CD4-positive, alpha-beta memory T cell (primary cell): ENCODE measurements around the gene GPR173. TPM values are rescaled to one million over a fixed set of nuclear protein-coding genes. Genes with fewer than 3 reads are reported as not detected.

Experiments
- CTCF ChIA-PET: fragments of 350-600 bp; sonication (Branson Sonifier 250); formaldehyde crosslinking; loops from one replicate; lab custom pipeline; 2021; ENCODE audit warnings: inconsistent platforms; ENCODE audit not compliant: partially characterized antibody; lab: Charles Lee
- POLR2A ChIA-PET: fragments of 350-600 bp; sonication (Branson Sonifier 250); formaldehyde crosslinking; loops from one replicate; lab custom pipeline; 2021; ENCODE audit not compliant: partially characterized antibody; lab: Charles Lee
- DNase-seq, 5 donors: peaks; one replicate each; pipeline versions ENCODE4 v3.0.0 to v3.0.0-alpha.2; 2020 to 2022; ENCODE audit warnings: mixed read lengths in 1 of 5
- H3K27ac ChIP-seq: one replicate; pipeline ENCODE4 v1.7.0; 2013; ENCODE audit warnings: low read depth, low read length
- H3K27me3 ChIP-seq: 2 replicates; pipeline ENCODE4 v1.7.0; 2013; ENCODE audit warnings: mild to moderate bottlenecking, low read length, moderate library complexity; ENCODE audit not compliant: insufficient read depth
- H3K36me3 ChIP-seq: 2 replicates; pipeline ENCODE4 v1.7.0; 2013; ENCODE audit warnings: mild to moderate bottlenecking, low read length, moderate library complexity; ENCODE audit not compliant: insufficient read depth
- H3K4me1 ChIP-seq: 2 replicates; pipeline ENCODE4 v1.7.0; 2013; ENCODE audit warnings: mild to moderate bottlenecking, low read length, moderate library complexity; ENCODE audit not compliant: insufficient read depth
- H3K4me3 ChIP-seq, 2 donors: one replicate each; pipeline ENCODE4 v1.7.0; 2013; ENCODE audit warnings: low read length in 2 of 2, mild to moderate bottlenecking in 1 of 2
- H3K9me3 ChIP-seq, 2 donors: one replicate each; pipeline ENCODE4 v1.7.0; 2013; ENCODE audit warnings: low read length in 2 of 2, control low read depth in 1 of 2; ENCODE audit not compliant: control insufficient read depth in 1 of 2
- H3K27ac Mint-ChIP-seq, 7 donors: one replicate each; pipeline ENCODE4 v1.8.0; 2020 to 2021; ENCODE audit warnings: mixed read lengths in 7 of 7, mild to moderate bottlenecking in 6 of 7, inconsistent platforms in 3 of 7, moderate library complexity in 3 of 7
- H3K27me3 Mint-ChIP-seq, 2 donors: one replicate each; pipeline ENCODE4 v1.8.0; 2020 to 2021; ENCODE audit warnings: mixed read lengths in 2 of 2
- H3K36me3 Mint-ChIP-seq, 2 donors: one replicate each; pipeline ENCODE4 v1.8.0; 2020 to 2021; ENCODE audit warnings: mixed read lengths in 2 of 2, inconsistent platforms in 1 of 2, mild to moderate bottlenecking in 1 of 2
- H3K4me1 Mint-ChIP-seq, 4 donors: one replicate each; pipeline ENCODE4 v1.8.0; 2020 to 2021; ENCODE audit warnings: mixed read lengths in 4 of 4, mild to moderate bottlenecking in 1 of 4
- H3K4me3 Mint-ChIP-seq, 8 donors: one replicate each; pipeline ENCODE4 v1.8.0; 2020 to 2021; ENCODE audit warnings: mixed read lengths in 8 of 8, mild to moderate bottlenecking in 7 of 8, moderate library complexity in 6 of 8, inconsistent platforms in 3 of 8
- H3K9me3 Mint-ChIP-seq, 8 donors: one replicate each; pipeline ENCODE4 v1.8.0; 2020 to 2021; ENCODE audit warnings: mixed read lengths in 8 of 8, mild to moderate bottlenecking in 5 of 8, inconsistent platforms in 3 of 8, moderate library complexity in 1 of 8
- intact Hi-C: fragments of 100-400 bp; cut with micrococcal nuclease; formaldehyde crosslinking; loops from one replicate; pipeline ENCODE4 v1.15.1; 2023
- polyA plus RNA-seq, 2 donors: library from polyadenylated mRNA; unstranded; fragments of 300-500 nt; fragmentation: Illumina TruSeq; gene quantifications; one replicate each; pipeline ENCODE4 v1.2.3, GENCODE V29; 2021
- total RNA-seq, 2 experiments: library from RNA; stranded (reverse); gene quantifications; one replicate each; pipeline ENCODE4 v1.2.3, GENCODE V29; 2021

Gene GPR173
- total and polyA plus RNA-seq, 4 experiments from 2014 or later: not detected

DNA sequence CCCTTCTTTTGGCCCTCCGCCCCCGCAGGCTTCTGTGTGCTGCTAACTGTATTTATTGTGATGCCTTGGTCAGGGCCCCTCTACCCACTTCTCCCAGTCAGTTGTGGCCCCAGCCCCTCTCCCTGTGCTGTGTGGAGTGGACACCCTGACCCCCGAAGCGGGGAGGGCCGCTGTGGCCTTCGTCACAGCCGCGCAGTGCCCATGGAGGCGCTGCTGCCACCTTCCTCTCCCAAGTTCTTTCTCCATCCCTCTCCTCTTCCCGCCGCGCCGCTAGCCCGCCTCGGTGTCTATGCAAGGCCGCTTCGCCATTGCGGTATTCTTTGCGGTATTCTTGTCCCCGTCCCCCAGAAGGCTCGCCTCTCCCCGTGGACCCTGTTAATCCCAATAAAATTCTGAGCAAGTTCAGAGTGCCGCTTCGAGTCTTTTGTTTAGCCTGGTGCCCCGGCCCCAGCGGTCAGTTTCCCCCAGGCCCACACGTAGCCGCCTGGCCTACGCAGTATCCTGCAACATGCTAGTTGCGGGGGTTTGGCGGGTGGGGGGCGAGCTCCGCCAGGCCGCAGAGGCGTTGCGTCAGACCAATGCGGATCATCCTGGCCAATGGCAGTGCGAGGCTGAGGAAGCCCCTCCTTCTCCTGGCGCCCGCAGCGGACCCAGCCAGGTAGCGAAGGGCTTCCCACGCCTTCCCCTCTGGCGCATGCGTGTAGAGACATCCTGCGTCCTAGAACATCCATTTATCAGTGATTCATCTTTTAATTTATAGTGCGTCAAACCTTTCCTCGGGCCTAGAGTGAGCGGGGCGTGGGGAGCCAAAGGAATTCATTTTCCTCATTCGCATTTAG, 39.8 kb downstream of the GPR173 start:
- DNase-seq: peak; percentile 80 to 92 (median 84)
- Histone ChIP-seq H3K27me3 (no peaks in the 10 kb centered on the region), H3K4me3 (peak overlapping the region; percentile 17 to 47), H3K9me3 (no peaks in the 10 kb centered on the region), H3K27ac (peak overlapping the region; percentile 90), H3K36me3 (peaks cover 17% of the 10 kb centered on the region), H3K4me1 (peaks cover 27% of the 10 kb centered on the region)
- Mint-ChIP-seq H3K36me3 (peaks cover 30 to 49% of the 10 kb centered on the region in 2 donors), H3K27ac (peak overlapping the region; percentile 98 to 100 (median 99)), H3K9me3 (peaks cover 0 to 5% (median 0%) of the 10 kb centered on the region in 8 donors), H3K4me3 (peak overlapping the region; percentile 88 to 97 (median 93)), H3K4me1 (peaks cover 32 to 62% (median 38%) of the 10 kb centered on the region in 4 donors), H3K27me3 (no peaks in the 10 kb centered on the region)
- ChIA-PET CTCF (interaction anchor here (0.8 to 3.8 kb wide), 3 partner anchors 8 to 17 kb away, joined by 3 to 33 read pairs (median 4); no protein-coding TSS in a partner anchor), POLR2A (interaction anchor here (1.0 to 1.4 kb wide), 4 partner anchors 8 to 137 kb away, joined by 3 to 16 read pairs (median 4); partner anchors contain the start of gene KDM5C)
- intact Hi-C loops: no loop called here

DNA sequence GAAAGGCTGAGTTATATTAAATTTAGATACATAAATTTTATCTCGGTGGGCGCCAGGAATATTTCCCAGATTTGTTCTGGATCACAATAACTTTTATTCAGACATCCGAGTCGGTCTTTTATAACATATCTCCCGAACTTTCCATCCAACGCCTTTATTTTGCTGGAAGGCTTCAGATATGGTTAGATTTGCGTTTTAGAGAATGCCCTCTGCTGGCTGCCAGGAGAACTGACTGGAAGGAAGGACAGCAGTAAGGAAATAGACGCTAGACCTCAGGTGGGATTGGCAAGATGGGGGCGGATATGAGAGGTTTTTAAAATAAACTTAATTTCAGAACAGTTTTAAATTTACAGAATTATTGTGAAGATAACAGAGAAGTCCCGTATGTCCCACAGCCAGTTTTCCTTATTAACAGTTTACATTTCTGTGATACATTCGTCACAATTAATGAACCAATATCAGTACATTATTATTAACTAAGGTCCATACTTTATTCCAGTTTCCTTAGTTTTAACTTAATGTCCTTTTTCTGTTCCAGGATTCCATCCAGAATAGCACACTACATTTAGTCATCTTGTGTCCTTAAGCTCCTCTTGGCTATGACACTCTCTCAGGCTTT, 40.7 kb downstream of the GPR173 start:
- H3K9me3 Mint-ChIP-seq: peaks cover 0 to 2% (median 0%) of the 10 kb centered on the region in 8 donors
- peaks cover 12% of the 10 kb centered on the region for H3K36me3 ChIP-seq
- peaks cover 29 to 41% of the 10 kb centered on the region in 2 donors for H3K36me3 Mint-ChIP-seq
- POLR2A ChIA-PET: interaction anchor here (0.6 to 1.4 kb wide), 4 partner anchors 9 to 18 kb away, joined by 3 to 16 read pairs (median 4); no protein-coding TSS in a partner anchor
- no peaks in the 10 kb centered on the region for H3K27me3 Mint-ChIP-seq
- peak in 4 of 5 donors; percentile 54 to 62 (median 56) for DNase-seq
- H3K4me3 ChIP-seq: peak overlapping the region; percentile 17 to 47
- H3K4me1 Mint-ChIP-seq: peaks cover 23 to 61% (median 30%) of the 10 kb centered on the region in 4 donors
- no peaks in the 10 kb centered on the region for H3K9me3 ChIP-seq
- peak overlapping the region; percentile 98 to 100 (median 99) for H3K27ac Mint-ChIP-seq
- intact Hi-C loops: loop anchor here (1.0 kb wide), 1 partner anchor 18 kb away; no protein-coding TSS in a partner anchor
- H3K27me3 ChIP-seq: no peaks in the 10 kb centered on the region
- H3K4me3 Mint-ChIP-seq: peak overlapping the region; percentile 88 to 97 (median 93)
- CTCF ChIA-PET: interaction anchor here (0.8 to 3.8 kb wide), 4 partner anchors 9 to 18 kb away, joined by 3 to 33 read pairs (median 4); no protein-coding TSS in a partner anchor
- H3K4me1 ChIP-seq: peaks cover 17% of the 10 kb centered on the region
- H3K27ac ChIP-seq: peak overlapping the region; percentile 90

DNA sequence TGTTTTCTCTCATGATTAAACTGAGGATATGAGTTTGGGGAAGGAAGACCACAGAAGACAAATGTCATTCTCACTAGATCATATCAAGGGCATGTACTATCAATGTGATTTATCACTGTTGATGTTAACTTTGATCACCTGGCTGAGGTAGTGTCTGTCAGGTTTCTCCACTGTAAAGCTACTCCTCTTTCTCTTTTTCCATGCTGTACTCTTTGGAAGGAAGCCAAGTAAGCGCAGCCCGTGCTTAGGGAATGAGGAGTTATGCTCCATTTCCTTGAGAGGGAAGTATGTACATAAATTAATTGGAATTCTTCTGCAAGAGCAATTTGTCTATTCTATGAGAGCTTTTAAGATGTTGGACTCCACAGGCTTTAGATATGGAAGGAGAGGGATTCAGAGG, 41.3 kb downstream of the GPR173 start:
- Histone ChIP-seq H3K27ac (no peak overlapping the region), H3K9me3 (no peaks in the 10 kb centered on the region), H3K4me3 (no peak overlapping the region), H3K36me3 (peaks cover 11% of the 10 kb centered on the region), H3K27me3 (no peaks in the 10 kb centered on the region), H3K4me1 (peaks cover 16% of the 10 kb centered on the region)
- CTCF ChIA-PET: interaction anchor here (1.0 to 3.8 kb wide), 2 partner anchors 9 to 19 kb away, joined by 3 to 33 read pairs; no protein-coding TSS in a partner anchor
- Mint-ChIP-seq H3K4me1 (peaks cover 24 to 62% (median 31%) of the 10 kb centered on the region in 4 donors), H3K4me3 (no peak overlapping the region), H3K27me3 (no peaks in the 10 kb centered on the region), H3K9me3 (peaks cover 0 to 2% (median 0%) of the 10 kb centered on the region in 8 donors), H3K36me3 (peaks cover 23 to 35% of the 10 kb centered on the region in 2 donors), H3K27ac (no peak overlapping the region)
- DNase-seq: no peak
- intact Hi-C loops: loop anchor here (1.0 to 5.0 kb wide), 3 partner anchors 19 to 952 kb away; partner anchors contain the start of gene PHF8
- POLR2A ChIA-PET: interaction anchor here (0.6 to 1.3 kb wide), 2 partner anchors 8 to 18 kb away, joined by 4 read pairs; partner anchors contain the start of gene TSPYL2

DNA sequence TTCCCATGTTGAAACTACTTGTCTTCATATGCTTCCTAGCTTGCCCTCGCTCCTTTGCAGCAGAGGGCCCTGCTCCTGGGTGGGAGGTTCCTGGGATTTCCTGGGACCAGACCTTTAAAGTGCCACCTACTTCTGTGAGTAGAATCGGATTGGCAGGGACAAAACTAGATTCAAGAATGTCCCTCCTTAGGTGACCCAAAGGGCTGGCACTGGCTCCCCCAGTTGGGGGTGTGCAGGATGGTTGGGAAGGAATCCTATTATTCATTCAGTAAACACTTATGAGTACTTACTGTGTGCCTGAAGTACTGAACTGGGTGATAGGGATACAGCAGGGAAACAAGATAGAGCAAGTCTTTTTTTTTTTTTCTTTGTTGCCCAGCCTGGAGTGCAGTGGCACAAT, 42.8 kb downstream of the GPR173 start:
- Mint-ChIP-seq H3K36me3 (peaks cover 10 to 22% of the 10 kb centered on the region in 2 donors), H3K4me3 (no peak overlapping the region), H3K27ac (no peak overlapping the region), H3K4me1 (peaks cover 15 to 58% (median 31%) of the 10 kb centered on the region in 4 donors), H3K9me3 (peaks cover 0 to 2% (median 0%) of the 10 kb centered on the region in 8 donors), H3K27me3 (no peaks in the 10 kb centered on the region)
- Histone ChIP-seq H3K4me3 (no peak overlapping the region), H3K27ac (no peak overlapping the region), H3K4me1 (peaks cover 17% of the 10 kb centered on the region), H3K9me3 (no peaks in the 10 kb centered on the region), H3K36me3 (no peaks in the 10 kb centered on the region), H3K27me3 (no peaks in the 10 kb centered on the region)
- ChIA-PET POLR2A (no interaction called here), CTCF (interaction anchor here (3.8 kb wide), 1 partner anchor 20 kb away, joined by 33 read pairs; no protein-coding TSS in a partner anchor)
- DNase-seq: no peak
- intact Hi-C loops: loop anchor here (5.0 kb wide), 2 partner anchors 131 to 951 kb away; partner anchors contain the start of gene PHF8

DNA sequence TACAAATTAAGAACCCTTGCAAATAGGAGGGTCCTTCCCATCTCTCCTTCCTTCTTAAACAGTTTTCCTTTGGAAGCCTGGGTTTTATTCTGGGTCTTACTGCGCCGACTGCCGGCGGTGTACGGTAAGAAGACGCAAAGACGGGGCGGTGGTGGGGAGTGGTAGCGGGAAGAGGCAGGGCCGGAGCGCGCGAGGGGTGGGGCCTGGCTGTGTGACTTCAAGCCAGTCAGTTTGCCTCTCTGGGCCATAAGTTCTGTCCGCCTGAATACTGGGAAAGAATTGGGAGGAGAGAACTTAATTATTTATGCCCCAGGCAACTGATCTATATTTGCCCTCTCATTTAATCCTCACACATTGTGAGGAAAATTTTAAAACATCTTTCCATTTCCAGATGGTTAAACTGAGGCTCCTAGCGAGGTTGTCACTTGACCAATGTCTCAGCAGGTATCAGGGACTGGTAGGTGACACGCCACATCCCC, 44.6 kb downstream of the GPR173 start:
- POLR2A ChIA-PET: no interaction called here
- intact Hi-C loops: loop anchor here (1.0 to 5.0 kb wide), 5 partner anchors 11 to 949 kb away; partner anchors contain the start of genes PHF8 and TSPYL2

DNA sequence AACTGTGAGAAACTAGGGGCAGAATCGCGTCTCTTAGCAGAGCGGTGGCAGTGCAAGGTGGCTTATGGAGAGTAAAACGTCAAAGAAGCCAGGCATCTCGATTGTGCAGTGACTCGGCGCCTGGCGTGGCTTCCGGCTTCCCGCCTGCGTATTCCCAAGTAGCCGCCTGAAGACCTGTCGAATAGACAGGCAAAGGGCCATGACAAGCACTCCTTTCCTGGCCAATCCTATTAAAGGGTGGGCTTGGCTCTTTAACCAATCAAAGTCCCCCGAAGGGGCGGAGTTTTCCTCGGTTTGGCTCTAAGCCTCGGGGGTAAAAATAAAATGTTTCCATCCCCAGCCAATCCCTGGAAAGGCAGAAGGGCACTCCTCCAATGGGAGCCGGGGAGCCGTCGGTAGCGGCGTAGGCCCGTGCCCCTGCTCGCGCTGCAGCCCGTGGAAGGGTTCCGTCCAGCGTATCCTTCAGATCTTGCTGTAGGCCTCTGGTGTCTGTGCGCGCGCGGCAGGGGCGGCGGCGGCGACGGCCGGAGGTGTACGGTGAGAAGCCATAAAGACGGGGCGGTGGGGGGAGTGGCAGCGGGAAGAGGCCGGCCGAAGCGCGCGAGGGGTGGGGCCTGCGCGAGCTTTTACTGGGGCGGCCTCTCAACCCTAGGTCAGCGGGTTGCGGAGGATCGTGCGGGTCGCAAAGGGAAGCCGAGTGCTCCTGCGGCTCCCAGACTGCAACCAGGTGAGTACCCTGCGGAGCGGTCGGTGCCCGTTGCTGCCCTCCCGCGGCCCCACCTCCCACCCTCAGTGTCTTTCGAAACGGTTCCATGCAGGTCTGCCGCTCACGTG, 45.4 kb downstream of the GPR173 start, which contains the start of gene KANTR:
Gene KANTR (plus strand): TSS at position 395 of the 834 bp plus-strand sequence. CDS start 30,131 bp downstream, outside the sequence.
- intact Hi-C loops: loop anchor here (1.0 to 5.0 kb wide), 5 partner anchors 12 to 948 kb away; partner anchors contain the start of genes PHF8 and TSPYL2
- POLR2A ChIA-PET: interaction anchor here (1.3 to 2.7 kb wide), 3 partner anchors 12 to 98 kb away, joined by 4 to 34 read pairs (median 6); partner anchors contain the start of gene TSPYL2
- Histone ChIP-seq H3K27me3 (no peaks in the 10 kb centered on the region), H3K27ac (peak within 1 kb of the TSS; percentile 55), H3K9me3 (no peaks in the 10 kb centered on the region), H3K36me3 (no peaks in the 10 kb centered on the region), H3K4me3 (peak within 1 kb of the TSS; percentile 29 to 58), H3K4me1 (peaks cover 9% of the 10 kb centered on the region)
- peak within 1 kb of the TSS; percentile 87 to 92 (median 91) for H3K27ac Mint-ChIP-seq
- H3K27me3 Mint-ChIP-seq: no peaks in the 10 kb centered on the region
- H3K4me3 Mint-ChIP-seq: peak within 1 kb of the TSS; percentile 84 to 93 (median 89)
- peak; percentile 83 to 92 (median 84) for DNase-seq
- H3K4me1 Mint-ChIP-seq: peaks cover 7 to 35% (median 19%) of the 10 kb centered on the region in 4 donors
- CTCF ChIA-PET: interaction anchor here (0.9 to 1.0 kb wide), 2 partner anchors 22 to 23 kb away, joined by 3 read pairs; no protein-coding TSS in a partner anchor
- H3K36me3 Mint-ChIP-seq: peaks cover 0 to 2% of the 10 kb centered on the region in 2 donors
- H3K9me3 Mint-ChIP-seq: peaks cover 0 to 2% (median 0%) of the 10 kb centered on the region in 8 donors

More for the DNA sequence above, 44.6 kb downstream of the GPR173 start:
- Histone ChIP-seq H3K27ac (peak overlapping the region; percentile 55), H3K4me1 (peaks cover 9% of the 10 kb centered on the region), H3K9me3 (no peaks in the 10 kb centered on the region), H3K4me3 (peak overlapping the region; percentile 18 to 58), H3K36me3 (no peaks in the 10 kb centered on the region), H3K27me3 (no peaks in the 10 kb centered on the region)
- Mint-ChIP-seq H3K4me1 (peaks cover 12 to 43% (median 24%) of the 10 kb centered on the region in 4 donors), H3K9me3 (peaks cover 0 to 2% (median 0%) of the 10 kb centered on the region in 8 donors), H3K27me3 (no peaks in the 10 kb centered on the region), H3K36me3 (peaks cover 0 to 9% of the 10 kb centered on the region in 2 donors), H3K4me3 (peak overlapping the region; percentile 84 to 93 (median 89)), H3K27ac (peak overlapping the region; percentile 87 to 92 (median 91))
- peak; percentile 69 to 81 (median 70) for DNase-seq
- CTCF ChIA-PET: no interaction called here
